RCC 7860 (cell line): ENCODE results near the gene NRAP.

Experiments
- DNase-seq: peaks from one replicate; pipeline ENCODE4 v3.0.0-alpha.2; 2015; ENCODE audit warnings: low spot score
- FAIRE-seq: peaks from 2 replicates; lab custom pipeline; 2012; peaks lifted over from hg19 to GRCh38; lab: Jason Lieb, UNC

The NRAP gene

GRCh38 chr10:113540845-113541548 is 122.8 kb downstream of the NRAP start:
- FAIRE-seq (peak; percentile 97), DNase-seq (peak; percentile 96)

GRCh38 chr10:113539789-113540188 is 124.1 kb downstream of the NRAP start:
- DNase-seq: peak; percentile 80
- peak; percentile 94 for FAIRE-seq
